Kidney (tissue), 14 donors: Measurements from ENCODE around the gene PITPNC1. TPM values are rescaled to one million over a fixed set of nuclear protein-coding genes. Genes with fewer than 3 reads are reported as not detected.

Source experiments
- DNase-seq, 5 donors: peaks; one replicate each; pipeline ENCODE4 v3.0.0-alpha.2; 2013 to 2020
- FAIRE-seq: peaks from 2 replicates; lab custom pipeline; 2012; peaks lifted over from hg19 to GRCh38; lab: Jason Lieb, UNC
- H3K27ac ChIP-seq, 2 donors: one replicate each; pipeline ENCODE4 v1.7.0; 2013; ENCODE audit warnings: low read depth in 2 of 2, low read length in 2 of 2, inconsistent platforms in 1 of 2
- H3K27me3 ChIP-seq: one replicate; pipeline ENCODE4 v1.7.1; 2013; ENCODE audit warnings: low read length, inconsistent platforms; ENCODE audit not compliant: control insufficient read depth, insufficient read depth
- H3K36me3 ChIP-seq, 3 donors: one replicate each; pipeline versions ENCODE4 v1.7.0 to v1.7.1; 2013; ENCODE audit warnings: low read length in 3 of 3, control low read depth in 1 of 3, inconsistent platforms in 1 of 3; ENCODE audit not compliant: insufficient read depth in 3 of 3, control insufficient read depth in 2 of 3
- H3K4me1 ChIP-seq, 3 donors: one replicate each; pipeline versions ENCODE4 v1.7.0 to v1.7.1; 2013; ENCODE audit warnings: low read length in 3 of 3, inconsistent platforms in 1 of 3, low read depth in 1 of 3; ENCODE audit not compliant: control insufficient read depth in 2 of 3, insufficient read depth in 2 of 3
- H3K4me3 ChIP-seq, 3 donors: one replicate each; pipeline versions ENCODE4 v1.7.0 to v1.8.1; 2013; ENCODE audit warnings: low read length in 3 of 3, control low read depth in 1 of 3, inconsistent platforms in 1 of 3
- H3K9ac ChIP-seq, 3 donors: one replicate each; pipeline versions ENCODE4 v1.7.0 to v1.7.1; 2013; ENCODE audit warnings: low read length in 3 of 3, control low read depth in 1 of 3, inconsistent platforms in 1 of 3
- H3K9me3 ChIP-seq, 3 donors: one replicate each; pipeline versions ENCODE4 v1.7.0 to v1.7.1; 2013; ENCODE audit warnings: low read length in 3 of 3, control low read depth in 1 of 3, inconsistent platforms in 1 of 3; ENCODE audit not compliant: control insufficient read depth in 2 of 3, insufficient read depth in 1 of 3
- CTCF ChIP-seq: IDR thresholded peaks from 3 replicates; pipeline ENCODE4 v1.5.1; 2012; ENCODE audit warnings: mild to moderate bottlenecking, moderate library complexity, borderline replicate concordance; ENCODE audit not compliant: insufficient read depth; ENCODE audit errors: extremely low read depth
- intact Hi-C: fragments of 100-400 bp; cut with DNase I; formaldehyde crosslinking; loops from one replicate; pipeline ENCODE4 v1.11.1; 2022
- polyA plus RNA-seq: library from polyadenylated mRNA; stranded (reverse); fragments of 350-450 nt; fragmentation: Illumina TruSeq; extraction: RNeasy Lipid Tissue Mini Kit (QIAGEN cat#74804); gene quantifications from one replicate; pipeline ENCODE4 v1.2.3, GENCODE V29; 2014; ENCODE audit warnings: low read depth, low replicate concordance; ENCODE audit not compliant: insufficient read depth
- total RNA-seq: library from RNA; stranded (reverse); fragmentation: NEBNext Ultra II Directional; extraction: Animal tissue kit (Norgen Biotek cat#: 25700); gene quantifications from one replicate; pipeline ENCODE4 v1.2.1, GENCODE V29; 2021
- donor health status: control.
- donor health status: control.
- donor health status: control.
- donor health status: control.
- donor health status: control.
- donor health status: DM: yes; HTN: yes; CAD: no.
- donor health status: Normal renal cell carcinoma (clear cell type).

The PITPNC1 gene
- total and polyA plus RNA-seq, 2 donors from 2014 or later = 14.2 to 41.3 TPM

- DNase-seq (no peak), FAIRE-seq (no peak)
- no peak for TF ChIP-seq CTCF
- Histone ChIP-seq H3K9ac (no peak overlapping the region), H3K4me1 (no peaks in the 10 kb centered on the region), H3K27me3 (no peaks in the 10 kb centered on the region), H3K27ac (no peak overlapping the region), H3K9me3 (no peaks in the 10 kb centered on the region), H3K36me3 (no peaks in the 10 kb centered on the region), H3K4me3 (no peak overlapping the region)
- intact Hi-C loops = no loop called here
Measured at GRCh38 chr17:67411397-67411796, 34.3 kb downstream of the PITPNC1 start.

DNA sequence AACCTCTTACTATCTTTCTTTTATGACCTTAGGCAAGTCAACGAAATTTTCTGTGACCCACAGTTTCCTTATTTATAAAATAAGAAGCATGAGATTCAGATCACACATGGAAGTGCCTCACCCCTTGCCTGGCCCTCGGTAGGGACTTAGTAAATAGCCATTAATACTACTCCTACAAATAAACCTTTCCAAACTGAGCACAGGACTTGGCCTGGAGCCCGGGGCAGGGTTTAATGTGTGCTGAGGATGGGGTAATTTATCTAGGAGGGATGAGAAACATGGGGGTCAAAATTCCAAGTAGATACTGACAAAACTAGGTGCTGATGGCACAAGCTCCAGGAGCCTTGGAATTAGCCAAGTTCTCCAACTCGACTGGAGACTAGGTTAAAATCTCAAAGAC is 35.0 kb downstream of the PITPNC1 start:
- intact Hi-C loops = no loop called here
- H3K4me3 ChIP-seq = no peak overlapping the region
- no peaks in the 10 kb centered on the region for H3K36me3 ChIP-seq
- no peaks in the 10 kb centered on the region for H3K9me3 ChIP-seq
- no peak for DNase-seq
- no peak for TF ChIP-seq CTCF
- no peak overlapping the region for H3K9ac ChIP-seq
- no peaks in the 10 kb centered on the region for H3K4me1 ChIP-seq
- H3K27me3 ChIP-seq = no peaks in the 10 kb centered on the region
- H3K27ac ChIP-seq = no peak overlapping the region
- no peak for FAIRE-seq

GRCh38 chr17:67412941-67413340 is 35.9 kb downstream of the PITPNC1 start:
- no peaks in the 10 kb centered on the region for H3K9me3 ChIP-seq
- no peaks in the 10 kb centered on the region for H3K36me3 ChIP-seq
- no peaks in the 10 kb centered on the region for H3K27me3 ChIP-seq
- H3K27ac ChIP-seq = no peak overlapping the region
- TF ChIP-seq CTCF = no peak
- intact Hi-C loops = no loop called here
- no peaks in the 10 kb centered on the region for H3K4me1 ChIP-seq
- no peak overlapping the region for H3K4me3 ChIP-seq
- no peak for DNase-seq
- no peak for FAIRE-seq
- H3K9ac ChIP-seq = no peak overlapping the region

DNA sequence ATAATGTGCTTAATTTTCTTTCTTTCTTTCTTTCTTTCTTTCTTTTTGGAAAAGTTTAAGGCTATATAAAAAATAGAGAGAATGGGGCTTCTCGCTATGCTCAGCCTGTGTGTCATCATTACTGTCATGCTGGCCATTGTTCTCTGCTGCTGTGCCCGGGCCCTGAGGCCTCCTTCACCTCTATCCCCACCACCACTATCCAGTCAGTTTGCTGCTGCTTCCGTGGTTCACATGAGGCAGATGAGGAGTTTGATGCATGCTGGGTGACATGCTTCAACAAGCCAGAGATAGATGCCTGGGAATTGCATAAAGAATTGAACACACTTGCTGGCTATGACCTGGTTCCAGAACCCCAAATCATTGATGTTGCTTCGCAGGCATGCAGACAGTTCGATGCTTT is 36.3 kb downstream of the PITPNC1 start:
- TF ChIP-seq CTCF = no peak
- Histone ChIP-seq H3K9me3 (no peaks in the 10 kb centered on the region), H3K27ac (no peak overlapping the region), H3K4me3 (no peak overlapping the region), H3K36me3 (no peaks in the 10 kb centered on the region), H3K4me1 (no peaks in the 10 kb centered on the region), H3K27me3 (no peaks in the 10 kb centered on the region), H3K9ac (no peak overlapping the region)
- FAIRE-seq (no peak), DNase-seq (no peak)
- intact Hi-C loops = no loop called here
